Suprapubic skin (tissue), 4 donors: ENCODE measurements around the gene TECTA. TPM values are rescaled to one million over a fixed set of nuclear protein-coding genes. Genes with fewer than 3 reads are reported as not detected.

Experiments used
- DNase-seq, 2 donors: peaks; one replicate each; pipeline ENCODE4 v3.0.0-alpha.2; 2019; ENCODE audit warnings: low spot score in 2 of 2
- H3K27ac ChIP-seq: fragments of 200-600 bp; sonication (generic); one replicate; pipeline ENCODE4 v1.5.1; 2019
- H3K27me3 ChIP-seq: fragments of 200-600 bp; sonication (generic); one replicate; pipeline ENCODE4 v1.5.1; 2019
- H3K36me3 ChIP-seq: fragments of 200-600 bp; sonication (generic); one replicate; pipeline ENCODE4 v1.5.1; 2019
- H3K4me1 ChIP-seq: fragments of 200-600 bp; sonication (generic); one replicate; pipeline ENCODE4 v1.5.1; 2019
- H3K4me3 ChIP-seq: fragments of 200-600 bp; sonication (generic); one replicate; pipeline ENCODE4 v1.5.1; 2019; ENCODE audit warnings: mild to moderate bottlenecking
- H3K9me3 ChIP-seq: fragments of 200-600 bp; sonication (generic); one replicate; pipeline ENCODE4 v1.5.1; 2019
- EP300 ChIP-seq: sonication (generic); formaldehyde crosslinking; IDR thresholded peaks from one replicate; pipeline ENCODE4 v1.6.1; 2017; ENCODE audit warnings: antibody characterized with exemption
- POLR2A ChIP-seq, 2 donors: fragments of 450-650 bp; IDR thresholded peaks; one replicate each; pipeline ENCODE4 v1.6.1; 2017; ENCODE audit warnings: antibody characterized with exemption in 2 of 2, mild to moderate bottlenecking in 2 of 2, moderate library complexity in 2 of 2
- POLR2AphosphoS5 ChIP-seq, 3 donors: sonication (generic); formaldehyde crosslinking; IDR thresholded peaks; one replicate each; pipeline ENCODE4 v1.6.1; 2017; ENCODE audit warnings: antibody characterized with exemption in 3 of 3
- WGBS: methylation state at CpG from one replicate; pipeline ENCODE4 v1.1.5; 2018; 5-methylcytosine and 5-hydroxymethylcytosine counted together
- total RNA-seq, 4 donors: library from RNA; depleted of rRNA; stranded (reverse); fragments of >200 nt; gene quantifications; one replicate each; pipeline ENCODE4 v1.1.0, GENCODE V29; 2016
- TF ChIP-seq, protein P1 (sequence below), 2 donors: fragments of 200-600 bp in 1 of 2; fragments of 450-650 bp in 1 of 2; sonication (generic) in 1 of 2; IDR thresholded peaks; one replicate each; pipeline ENCODE4 v1.5.1; 2016 to 2019; ENCODE audit warnings: antibody characterized with exemption in 2 of 2, mild to moderate bottlenecking in 1 of 2, moderate library complexity in 1 of 2

Gene TECTA
- total RNA-seq, 4 donors from 2014 or later, result 0.19 to 1.4 (median 0.62) TPM

GRCh38 chr11:121081321-121081720, 19.7 kb upstream of the TECTA start:
- Histone ChIP-seq H3K36me3 (peaks cover 12% of the 10 kb centered on the region), H3K9me3 (no peaks in the 10 kb centered on the region), H3K4me1 (no peaks in the 10 kb centered on the region), H3K27ac (no peak overlapping the region), H3K4me3 (no peak overlapping the region), H3K27me3 (no peaks in the 10 kb centered on the region)
- no peak for TF ChIP-seq EP300
- TF ChIP-seq POLR2A (IDR thresholded peaks at IDR 0.05), result no peak
- TF ChIP-seq POLR2AphosphoS5 (IDR thresholded peaks at IDR 0.05), result no peak
- TF ChIP-seq, protein P1, sequence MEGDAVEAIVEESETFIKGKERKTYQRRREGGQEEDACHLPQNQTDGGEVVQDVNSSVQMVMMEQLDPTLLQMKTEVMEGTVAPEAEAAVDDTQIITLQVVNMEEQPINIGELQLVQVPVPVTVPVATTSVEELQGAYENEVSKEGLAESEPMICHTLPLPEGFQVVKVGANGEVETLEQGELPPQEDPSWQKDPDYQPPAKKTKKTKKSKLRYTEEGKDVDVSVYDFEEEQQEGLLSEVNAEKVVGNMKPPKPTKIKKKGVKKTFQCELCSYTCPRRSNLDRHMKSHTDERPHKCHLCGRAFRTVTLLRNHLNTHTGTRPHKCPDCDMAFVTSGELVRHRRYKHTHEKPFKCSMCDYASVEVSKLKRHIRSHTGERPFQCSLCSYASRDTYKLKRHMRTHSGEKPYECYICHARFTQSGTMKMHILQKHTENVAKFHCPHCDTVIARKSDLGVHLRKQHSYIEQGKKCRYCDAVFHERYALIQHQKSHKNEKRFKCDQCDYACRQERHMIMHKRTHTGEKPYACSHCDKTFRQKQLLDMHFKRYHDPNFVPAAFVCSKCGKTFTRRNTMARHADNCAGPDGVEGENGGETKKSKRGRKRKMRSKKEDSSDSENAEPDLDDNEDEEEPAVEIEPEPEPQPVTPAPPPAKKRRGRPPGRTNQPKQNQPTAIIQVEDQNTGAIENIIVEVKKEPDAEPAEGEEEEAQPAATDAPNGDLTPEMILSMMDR (IDR thresholded peaks at IDR 0.05), result no peak
- over 99% methylated on average over 3 of the region's 3 CpGs for WGBS
- DNase-seq, result no peak

DNA sequence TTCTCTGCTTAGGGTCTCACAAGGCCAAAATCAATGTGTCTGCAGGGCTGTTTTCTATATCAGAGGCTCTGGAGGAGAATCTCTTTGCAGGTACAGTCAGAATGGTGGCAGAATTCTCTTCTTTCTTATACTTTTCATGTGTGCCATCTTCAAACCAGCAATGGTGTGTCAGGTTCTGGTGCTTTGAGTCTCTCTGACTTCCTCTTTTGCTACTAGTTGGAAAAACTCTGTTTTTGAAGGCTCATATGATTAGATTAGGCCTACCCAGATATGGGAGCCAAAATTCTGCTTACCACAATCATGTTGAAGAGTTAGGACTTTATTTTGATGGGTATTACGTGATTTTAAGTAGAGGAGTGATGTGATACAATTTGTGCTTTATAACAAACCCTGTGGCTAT, 18.8 kb upstream of the TECTA start:
- TF ChIP-seq EP300, result no peak
- TF ChIP-seq POLR2A (IDR thresholded peaks at IDR 0.05), result no peak
- TF ChIP-seq, protein P1 (IDR thresholded peaks at IDR 0.05), result no peak
- TF ChIP-seq POLR2AphosphoS5 (IDR thresholded peaks at IDR 0.05), result no peak
- Histone ChIP-seq H3K9me3 (no peaks in the 10 kb centered on the region), H3K36me3 (peaks cover 21% of the 10 kb centered on the region), H3K4me3 (no peak overlapping the region), H3K27me3 (no peaks in the 10 kb centered on the region), H3K27ac (no peak overlapping the region), H3K4me1 (no peaks in the 10 kb centered on the region)
- no peak for DNase-seq
- 91% methylated on average over 1 of the region's 1 CpG for WGBS

DNA sequence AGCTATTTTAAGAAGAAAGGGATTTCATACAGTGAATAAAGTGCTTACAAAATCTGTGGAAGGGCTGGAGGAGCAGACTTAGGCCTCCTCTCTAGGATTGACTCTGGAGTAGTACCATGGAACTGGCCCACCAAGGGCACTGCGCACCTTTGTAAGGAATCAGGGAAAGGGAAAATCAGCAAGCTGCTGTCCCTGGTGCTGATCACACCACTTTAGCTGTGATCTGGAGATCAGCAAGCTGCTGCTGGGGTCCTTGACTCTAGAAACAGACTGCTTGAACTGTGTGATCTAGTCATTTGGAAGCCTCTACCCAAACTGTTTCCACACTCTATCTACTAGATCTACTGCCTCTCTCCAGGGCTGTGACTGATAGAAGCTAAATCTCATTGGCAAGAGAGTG, 18.4 kb upstream of the TECTA start:
- Histone ChIP-seq H3K36me3 (peaks cover 26% of the 10 kb centered on the region), H3K9me3 (no peaks in the 10 kb centered on the region), H3K27ac (no peak overlapping the region), H3K4me3 (no peak overlapping the region), H3K4me1 (no peaks in the 10 kb centered on the region), H3K27me3 (no peaks in the 10 kb centered on the region)
- TF ChIP-seq POLR2A (IDR thresholded peaks at IDR 0.05) (no peak), EP300 (no peak), POLR2AphosphoS5 (IDR thresholded peaks at IDR 0.05) (no peak)
- TF ChIP-seq, protein P1 (IDR thresholded peaks at IDR 0.05), result no peak
- WGBS, result 92% methylated on average over 1 of the region's 1 CpG
- DNase-seq, result no peak

GRCh38 chr11:121086866-121087265, 14.2 kb upstream of the TECTA start:
- Histone ChIP-seq H3K27ac (no peak overlapping the region), H3K36me3 (peaks cover 32% of the 10 kb centered on the region), H3K9me3 (no peaks in the 10 kb centered on the region), H3K4me1 (no peaks in the 10 kb centered on the region), H3K4me3 (no peak overlapping the region), H3K27me3 (no peaks in the 10 kb centered on the region)
- TF ChIP-seq EP300 (no peak), POLR2AphosphoS5 (IDR thresholded peaks at IDR 0.05) (no peak), POLR2A (IDR thresholded peaks at IDR 0.05) (no peak)
- TF ChIP-seq, protein P1 (IDR thresholded peaks at IDR 0.05), result no peak
- no peak for DNase-seq
- 92% methylated on average over 4 of the region's 4 CpGs for WGBS

- WGBS, result 100% methylated on average over 1 of the region's 1 CpG
- H3K4me1 ChIP-seq, result no peaks in the 10 kb centered on the region
- H3K27me3 ChIP-seq, result no peaks in the 10 kb centered on the region
- TF ChIP-seq POLR2A (IDR thresholded peaks at IDR 0.05), result no peak
- TF ChIP-seq, protein P1 (IDR thresholded peaks at IDR 0.05), result no peak
- TF ChIP-seq POLR2AphosphoS5 (IDR thresholded peaks at IDR 0.05), result no peak
- TF ChIP-seq EP300, result no peak
- H3K36me3 ChIP-seq, result peaks cover 28% of the 10 kb centered on the region
- no peaks in the 10 kb centered on the region for H3K9me3 ChIP-seq
- no peak for DNase-seq
- no peak overlapping the region for H3K4me3 ChIP-seq
- no peak overlapping the region for H3K27ac ChIP-seq
These were observed 11.5 kb upstream of the TECTA start for GRCh38 chr11:121089566-121089965.
